Measurements from ENCODE around the gene SPTAN1.
"Not testable (repeated sequence)": the region's sequence is repeated elsewhere in the genome, so short reads cannot be mapped to it uniquely, and the experiment has no call there.

The SPTAN1 gene

GRCh38 chr9:128552153-128552743, at the start of gene SPTAN1:
SPTAN1 (plus strand) TSS chr9:128552587; CDS start chr9:128566741, 14,154 bp downstream.
- TF ChIP-seq GATA1 (IDR thresholded peaks at IDR 0.05; ENCODE audit: low read depth, low read length), result no peak
- peak; percentile 19 for TF ChIP-seq POLR2A (IDR thresholded peaks at IDR 0.05; ENCODE audit: low read length)
- peak; percentile 76 to 89 for DNase-seq

GRCh38 chr9:128503415-128503825, 49.0 kb upstream of the SPTAN1 start:
- DNase-seq, result not testable (repeated sequence)

- TF ChIP-seq POLR2A (IDR thresholded peaks at IDR 0.05; ENCODE audit: low read length), result no peak
- TF ChIP-seq GATA1 (IDR thresholded peaks at IDR 0.05; ENCODE audit: low read depth, low read length), result no peak
- peak; percentile 37 to 56 for DNase-seq
Observed at GRCh38 chr9:128503870-128504269, 48.5 kb upstream of the SPTAN1 start.

DNA sequence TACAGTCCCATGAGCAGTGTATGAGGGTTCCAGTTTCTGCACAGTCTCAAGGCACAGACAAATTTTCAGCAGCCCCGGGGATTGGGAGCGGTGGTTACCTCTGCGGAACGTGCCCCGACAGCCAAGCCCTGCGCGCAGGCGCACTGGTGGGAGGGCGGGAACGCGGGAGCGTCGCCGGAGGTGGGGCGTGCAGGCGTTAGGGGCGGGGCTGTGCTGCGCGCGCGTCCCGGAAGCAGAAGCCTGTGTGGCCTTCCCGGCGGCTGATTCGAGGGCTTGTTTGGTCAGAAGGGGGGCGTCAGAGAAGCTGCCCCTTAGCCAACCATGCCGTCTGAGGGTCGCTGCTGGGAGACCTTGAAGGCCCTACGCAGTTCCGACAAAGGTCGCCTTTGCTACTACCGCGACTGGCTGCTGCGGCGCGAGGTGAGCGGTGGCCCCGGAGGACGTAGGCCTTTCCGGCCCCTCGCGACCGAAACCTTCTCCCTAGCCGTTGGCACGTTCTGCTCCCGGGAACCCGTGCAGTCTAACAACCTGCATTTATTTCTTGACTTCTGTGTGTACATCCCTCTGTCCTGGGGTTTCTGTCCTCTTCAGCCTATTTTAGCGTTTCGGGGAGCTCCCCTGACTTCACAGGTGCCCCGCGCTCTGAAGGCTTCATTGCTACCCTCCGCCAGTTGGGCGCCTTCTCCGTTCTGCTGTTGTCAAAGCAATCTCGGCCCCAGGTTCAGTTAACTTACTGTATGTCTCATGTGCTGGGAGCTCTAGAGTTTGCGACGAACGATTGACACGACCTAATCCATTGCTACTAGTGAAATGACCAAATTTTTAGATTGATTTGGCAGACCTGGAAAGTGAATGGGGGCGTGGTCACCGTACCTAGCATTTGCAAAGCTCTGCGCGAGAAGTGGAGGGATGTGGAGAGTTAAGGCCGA, 47.6 kb upstream of the SPTAN1 start, which contains the start of gene GLE1:
TSS of gene GLE1 (plus strand) at position 235 of the 929 bp plus-strand sequence. CDS start at position 322, 87 bp downstream.
- DNase-seq, result peak; percentile 96 to 98
- TF ChIP-seq GATA1 (IDR thresholded peaks at IDR 0.05; ENCODE audit: low read depth, low read length), result no peak
- TF ChIP-seq POLR2A (IDR thresholded peaks at IDR 0.05; ENCODE audit: low read length), result peak; percentile 83

GRCh38 chr9:128505414-128505765, 47.0 kb upstream of the SPTAN1 start:
- TF ChIP-seq POLR2A (IDR thresholded peaks at IDR 0.05; ENCODE audit: low read length) (no peak), GATA1 (IDR thresholded peaks at IDR 0.05; ENCODE audit: low read depth, low read length) (no peak)
- no peak for DNase-seq

GRCh38 chr9:128505906-128506305, 46.5 kb upstream of the SPTAN1 start:
- DNase-seq, result not testable (repeated sequence)

DNA sequence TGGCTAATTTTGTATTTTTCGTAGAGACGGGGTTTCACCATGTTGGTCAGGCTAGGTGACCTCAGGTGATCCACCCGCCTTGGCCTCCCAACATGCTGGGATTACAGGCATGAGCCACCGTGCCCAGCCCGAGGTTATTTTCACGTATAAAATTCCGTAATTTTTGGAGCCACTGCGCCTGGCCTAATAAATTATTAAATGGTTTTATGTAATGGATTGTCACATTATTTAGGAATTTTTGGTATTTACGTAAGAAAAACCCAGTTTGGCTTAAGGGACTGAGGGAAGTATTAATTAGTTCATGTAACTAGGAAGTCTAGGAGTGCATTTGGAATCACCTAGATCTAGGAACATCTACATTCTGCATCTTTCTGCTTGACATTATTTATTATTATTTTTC, 39.6 kb upstream of the SPTAN1 start:
- no peak for TF ChIP-seq POLR2A (IDR thresholded peaks at IDR 0.05; ENCODE audit: low read length)

DNA sequence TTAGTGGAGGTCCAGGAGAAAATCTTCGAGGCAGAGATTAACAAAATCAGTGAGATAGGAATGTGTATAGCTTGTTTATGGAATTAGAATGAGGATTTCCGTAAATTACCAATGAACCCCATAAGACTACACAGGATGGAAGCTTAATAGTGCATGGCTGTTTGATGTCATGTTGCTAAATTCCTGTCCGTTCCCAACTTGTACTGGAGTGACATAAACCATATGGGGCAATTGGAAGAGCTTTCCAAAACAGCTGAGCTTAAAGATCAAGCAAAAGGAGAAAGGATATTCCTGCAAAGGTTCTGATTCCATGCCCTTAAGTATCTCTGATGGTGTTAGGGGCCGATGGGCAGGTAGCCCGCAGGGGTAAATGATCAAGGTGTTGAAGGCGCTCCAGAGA, 30.4 kb upstream of the SPTAN1 start:
- no peak for DNase-seq
- TF ChIP-seq GATA1 (IDR thresholded peaks at IDR 0.05; ENCODE audit: low read depth, low read length), result no peak
- TF ChIP-seq POLR2A (IDR thresholded peaks at IDR 0.05; ENCODE audit: low read length), result no peak

More for the DNA sequence above, 39.6 kb upstream of the SPTAN1 start:
- DNase-seq, result no peak

DNA sequence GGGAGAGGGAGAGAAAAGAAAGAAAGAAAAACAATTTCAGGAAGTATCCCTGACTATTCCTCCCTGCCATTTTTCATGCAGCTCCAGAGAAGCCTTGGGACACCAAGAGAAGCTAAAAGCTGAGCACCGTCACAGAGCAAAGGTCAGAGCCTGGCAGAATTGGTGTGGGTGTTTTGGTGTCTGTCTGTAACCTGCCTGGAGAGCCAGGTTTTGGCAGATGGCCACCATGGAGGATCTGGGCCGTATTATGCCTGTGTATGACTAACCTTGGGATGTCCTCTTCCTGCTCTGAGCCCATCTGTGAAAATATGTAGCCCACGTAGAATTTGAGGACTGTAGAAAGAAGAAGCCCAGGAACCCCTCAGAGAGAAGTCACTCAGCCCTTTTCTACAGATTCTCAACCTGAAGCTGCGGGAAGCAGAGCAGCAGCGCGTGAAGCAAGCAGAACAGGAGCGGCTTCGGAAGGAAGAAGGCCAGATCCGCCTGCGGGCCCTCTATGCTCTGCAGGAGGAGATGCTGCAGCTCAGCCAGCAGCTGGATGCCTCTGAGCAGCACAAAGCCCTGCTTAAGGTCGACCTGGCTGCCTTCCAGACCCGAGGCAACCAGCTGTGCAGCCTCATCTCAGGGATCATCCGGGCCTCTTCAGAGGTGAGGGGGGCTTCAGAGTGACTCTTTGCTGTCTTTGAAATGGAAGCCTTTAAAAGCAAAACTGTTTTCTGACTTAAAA, 29.0 kb upstream of the SPTAN1 start:
- TF ChIP-seq POLR2A (IDR thresholded peaks at IDR 0.05; ENCODE audit: low read length) (no peak), GATA1 (IDR thresholded peaks at IDR 0.05; ENCODE audit: low read depth, low read length) (no peak)
- DNase-seq, result no peak

GRCh38 chr9:128526720-128527119, 25.7 kb upstream of the SPTAN1 start:
- peak in 1 of 2 experiments; percentile 29 for DNase-seq
- no peak for TF ChIP-seq GATA1 (IDR thresholded peaks at IDR 0.05; ENCODE audit: low read depth, low read length)
- TF ChIP-seq POLR2A (IDR thresholded peaks at IDR 0.05; ENCODE audit: low read length), result no peak

- TF ChIP-seq GATA1 (IDR thresholded peaks at IDR 0.05; ENCODE audit: low read depth, low read length) (no peak), POLR2A (IDR thresholded peaks at IDR 0.05; ENCODE audit: low read length) (no peak)
- no peak for DNase-seq
Observed at GRCh38 chr9:128528445-128529160, 23.8 kb upstream of the SPTAN1 start.

DNA sequence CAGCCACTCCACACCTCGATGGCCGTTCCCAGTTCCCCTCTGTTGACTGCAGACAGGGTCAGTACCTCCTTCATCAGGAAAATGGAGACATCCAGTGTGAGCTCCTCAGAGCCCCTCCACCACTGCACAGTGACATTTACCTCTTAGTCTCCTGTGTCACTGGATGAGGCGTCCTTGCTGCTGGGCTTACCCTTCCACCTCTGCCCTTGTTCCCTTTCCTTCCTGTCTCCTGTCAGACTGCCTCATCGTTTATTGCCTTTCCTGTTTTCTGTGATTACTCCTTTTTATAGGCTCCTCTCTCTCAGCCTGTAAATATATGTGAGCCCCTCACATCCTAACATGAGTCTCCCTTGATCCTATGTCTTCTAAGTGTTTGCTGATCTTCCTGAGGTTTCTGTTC, 23.2 kb upstream of the SPTAN1 start:
- DNase-seq, result no peak
- TF ChIP-seq GATA1 (IDR thresholded peaks at IDR 0.05; ENCODE audit: low read depth, low read length), result no peak
- TF ChIP-seq POLR2A (IDR thresholded peaks at IDR 0.05; ENCODE audit: low read length), result no peak

DNA sequence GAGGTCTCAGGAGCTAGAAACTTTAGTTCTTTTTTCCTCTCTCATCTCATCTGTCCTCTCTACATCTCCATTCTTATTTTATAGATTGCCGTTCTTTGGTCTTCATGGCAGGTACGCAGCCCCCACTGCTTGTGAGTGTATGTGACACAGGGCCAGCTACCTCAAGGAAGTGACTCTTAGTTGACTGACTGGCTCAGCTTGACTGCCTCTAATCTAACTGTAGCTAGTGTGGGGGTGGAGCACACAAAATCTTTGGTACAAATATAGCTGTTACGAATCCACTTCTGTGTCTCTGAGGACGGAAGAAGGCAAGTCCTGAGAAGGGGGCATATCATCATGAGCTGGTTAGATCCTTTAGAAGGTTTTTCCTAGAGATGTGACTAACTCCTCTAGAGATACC, 19.8 kb upstream of the SPTAN1 start:
- TF ChIP-seq GATA1 (IDR thresholded peaks at IDR 0.05; ENCODE audit: low read depth, low read length) (no peak), POLR2A (IDR thresholded peaks at IDR 0.05; ENCODE audit: low read length) (no peak)
- DNase-seq, result no peak

Data from erythroblast (primary cell).